GM12892 (cell line): Measurements from ENCODE around the gene ADSS1.

ENCODE experiments used
- DNase-seq: peaks from one replicate; pipeline ENCODE4 v3.0.0; 2011; ENCODE audit not compliant: insufficient read length
- FAIRE-seq: peaks from 2 replicates; lab custom pipeline; 2011; peaks lifted over from hg19 to GRCh38; lab: Jason Lieb, UNC
- POLR2A ChIP-seq: IDR thresholded peaks from 2 replicates; pipeline ENCODE4 v1.6.1; 2011; ENCODE audit warnings: low read depth, low read length, control low read depth
- POLR2AphosphoS5 ChIP-seq: IDR thresholded peaks from 2 replicates; pipeline ENCODE4 v1.6.1; 2011; ENCODE audit warnings: low read depth, low read length, control low read depth
- TAF1 ChIP-seq: IDR thresholded peaks from 2 replicates; pipeline ENCODE4 v1.6.1; 2011; ENCODE audit warnings: low read depth, mild to moderate bottlenecking, control low read depth, low read length, borderline replicate concordance

ADSS1 gene

DNA sequence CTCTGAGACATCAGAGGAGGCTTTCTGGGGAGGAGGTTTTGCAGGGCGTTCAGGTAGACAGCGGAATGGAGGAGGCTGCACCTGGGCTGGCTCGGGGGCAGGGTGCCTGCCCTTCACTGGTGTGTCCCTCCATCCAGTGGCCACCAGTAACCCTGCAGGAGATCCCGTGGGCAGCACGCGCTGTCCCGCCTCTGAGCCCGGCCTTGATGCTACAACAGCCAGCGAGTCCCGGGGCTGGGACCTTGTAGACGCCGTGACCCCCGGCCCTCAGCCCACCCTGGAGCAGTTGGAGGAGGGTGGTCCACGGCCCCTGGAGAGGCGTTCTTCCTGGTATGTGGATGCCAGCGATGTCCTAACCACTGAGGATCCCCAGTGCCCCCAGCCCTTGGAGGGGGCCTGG lies 10.0 kb upstream of the ADSS1 start:
- DNase-seq (no peak), FAIRE-seq (no peak)
- TF ChIP-seq TAF1, result no peak
- TF ChIP-seq POLR2AphosphoS5, result no peak
- TF ChIP-seq POLR2A, result no peak

GRCh38 chr14:104714681-104715080 lies 9.3 kb upstream of the ADSS1 start:
- TF ChIP-seq TAF1 (no peak), POLR2AphosphoS5 (no peak), POLR2A (no peak)
- no peak for DNase-seq
- FAIRE-seq, result no peak

DNA sequence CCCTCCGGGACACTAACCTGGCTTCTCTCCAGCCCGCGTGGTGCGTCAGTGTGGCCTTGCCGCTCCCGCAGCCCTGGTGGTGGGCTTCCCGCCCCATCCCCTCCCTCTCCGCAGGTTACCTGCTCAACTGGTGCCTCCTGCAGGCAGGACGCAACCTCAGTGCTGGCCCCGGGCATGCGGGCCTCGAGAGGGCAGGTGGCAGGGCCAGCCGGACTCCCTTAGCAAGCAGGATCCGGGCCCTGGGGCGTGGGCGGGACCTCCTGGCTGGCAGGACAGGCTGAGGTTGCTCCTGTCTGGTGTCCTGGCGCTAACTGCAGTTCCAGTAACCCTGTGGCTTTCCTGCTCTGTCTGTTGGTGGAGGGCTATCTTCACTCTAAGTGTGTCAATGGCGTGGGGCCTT lies 8.6 kb upstream of the ADSS1 start:
- DNase-seq (no peak), FAIRE-seq (no peak)
- TF ChIP-seq POLR2A (no peak), TAF1 (no peak), POLR2AphosphoS5 (no peak)

DNA sequence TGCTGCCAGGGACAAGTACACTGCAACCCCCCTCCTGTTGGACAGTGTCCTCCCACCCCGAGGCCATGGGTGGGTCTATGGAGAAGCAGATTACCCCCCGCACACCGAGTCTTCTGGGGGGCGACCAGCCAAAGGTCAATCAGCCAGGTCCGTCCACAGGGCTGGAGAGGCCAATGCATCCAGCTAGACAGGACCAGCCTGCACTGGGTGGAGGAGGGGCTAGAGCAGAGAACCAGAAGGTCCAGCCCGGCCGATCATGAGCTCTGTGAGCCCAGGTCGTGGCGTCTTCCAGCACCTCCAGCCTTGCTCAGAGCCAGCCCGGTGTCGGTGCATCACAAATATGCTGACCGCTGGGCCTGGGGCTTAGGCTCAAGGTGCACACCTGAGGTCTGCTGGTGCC lies 8.2 kb upstream of the ADSS1 start:
- DNase-seq (no peak), FAIRE-seq (no peak)
- no peak for TF ChIP-seq POLR2AphosphoS5

- TF ChIP-seq POLR2AphosphoS5, result no peak
- TF ChIP-seq POLR2A, result no peak
- TF ChIP-seq TAF1, result no peak
- DNase-seq (no peak), FAIRE-seq (no peak)
Observed at GRCh38 chr14:104717137-104717536, 6.9 kb upstream of the ADSS1 start.

DNA sequence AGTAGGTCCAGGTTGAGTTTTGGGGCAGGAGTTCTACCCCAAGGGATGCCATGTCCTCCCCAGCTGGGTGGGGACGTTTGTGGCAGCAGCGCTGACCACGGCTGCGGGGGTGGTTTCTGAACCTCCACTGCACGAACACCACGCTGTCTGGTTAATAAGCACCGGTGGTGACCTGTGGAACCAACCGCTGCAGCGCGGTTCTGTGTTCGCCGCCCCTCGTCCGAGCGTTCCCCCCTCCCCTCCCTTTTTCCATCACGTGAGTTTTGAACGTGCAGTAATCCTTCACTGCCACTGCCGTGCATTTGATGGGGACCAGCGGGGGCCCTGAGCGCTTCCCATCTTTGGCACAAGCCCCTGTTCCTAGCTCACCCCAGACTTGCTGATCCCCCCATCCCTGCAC lies 6.4 kb upstream of the ADSS1 start:
- TF ChIP-seq TAF1, result no peak
- no peak for TF ChIP-seq POLR2AphosphoS5
- TF ChIP-seq POLR2A, result no peak
- DNase-seq (no peak), FAIRE-seq (no peak)

- FAIRE-seq (no peak), DNase-seq (no peak)
- TF ChIP-seq POLR2A, result no peak
- TF ChIP-seq POLR2AphosphoS5, result no peak
- no peak for TF ChIP-seq TAF1
Observed at GRCh38 chr14:104718147-104718546, 5.9 kb upstream of the ADSS1 start.

DNA sequence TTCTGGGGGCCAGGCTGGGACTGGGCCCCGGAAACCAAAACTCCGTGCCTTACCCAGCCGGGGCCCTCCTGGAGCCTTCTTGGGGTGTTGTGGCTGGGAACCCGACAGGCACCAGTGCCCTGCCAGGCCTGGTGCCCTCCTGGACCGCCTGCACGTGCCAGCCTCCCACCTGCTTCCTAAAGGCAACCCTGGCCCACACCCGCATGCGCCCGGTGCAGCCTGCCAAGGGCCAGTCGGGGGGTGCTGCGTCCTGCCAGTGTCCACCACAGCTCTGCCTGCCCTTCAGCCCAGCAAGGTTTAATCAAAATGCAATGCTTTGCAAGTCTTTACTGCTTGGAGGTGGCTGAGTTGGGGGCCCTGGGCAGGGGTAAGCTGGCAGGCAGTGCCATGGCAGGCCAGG lies 5.2 kb upstream of the ADSS1 start:
- TF ChIP-seq POLR2A (no peak), TAF1 (no peak), POLR2AphosphoS5 (no peak)
- DNase-seq, result no peak
- FAIRE-seq, result no peak

GRCh38 chr14:104719343-104719742 lies 4.7 kb upstream of the ADSS1 start:
- no peak for FAIRE-seq
- TF ChIP-seq POLR2AphosphoS5, result no peak
- TF ChIP-seq TAF1, result no peak
- no peak for TF ChIP-seq POLR2A
- no peak for DNase-seq

GRCh38 chr14:104721505-104722431 lies 2.3 kb upstream of the ADSS1 start:
- FAIRE-seq (no peak), DNase-seq (no peak)
- no peak for TF ChIP-seq POLR2AphosphoS5
- no peak for TF ChIP-seq TAF1
- no peak for TF ChIP-seq POLR2A

- no peak for FAIRE-seq
- no peak for TF ChIP-seq POLR2A
- TF ChIP-seq POLR2AphosphoS5, result no peak
- TF ChIP-seq TAF1, result no peak
- DNase-seq, result no peak
Observed at GRCh38 chr14:104722938-104723650, 935 bp upstream of the ADSS1 start.

DNA sequence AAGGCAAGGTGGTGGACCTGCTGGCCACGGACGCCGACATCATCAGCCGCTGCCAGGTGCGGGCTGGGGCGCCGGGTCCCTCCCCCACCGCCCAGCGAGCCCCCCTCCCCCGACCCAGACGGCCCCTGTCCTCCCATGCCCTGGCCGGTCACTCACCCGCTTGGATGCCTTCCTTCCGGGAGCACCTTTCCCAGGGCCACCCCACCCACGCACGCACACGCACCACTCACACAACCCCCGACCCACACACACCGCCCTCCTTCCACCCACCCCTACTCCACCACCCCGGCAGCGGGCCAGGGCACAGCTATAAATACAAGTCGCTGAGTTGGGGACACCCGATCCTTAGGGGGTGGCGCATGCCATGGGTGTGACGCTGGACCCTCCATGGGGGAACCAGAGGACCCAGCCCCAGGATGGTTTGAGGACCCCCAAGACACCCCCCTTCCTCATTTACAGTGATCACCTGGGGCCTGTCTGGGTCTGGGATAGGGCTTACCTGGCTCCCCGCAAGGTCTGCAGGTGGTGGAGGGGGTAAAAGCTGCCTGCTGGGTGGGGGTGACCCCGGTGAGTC lies 465 bp downstream of the ADSS1 start:
- no peak for FAIRE-seq
- no peak for TF ChIP-seq TAF1
- no peak for TF ChIP-seq POLR2AphosphoS5

More for the DNA sequence above, 465 bp downstream of the ADSS1 start:
- no peak for DNase-seq
